ENCODE results near the gene ETV6.

DNA sequence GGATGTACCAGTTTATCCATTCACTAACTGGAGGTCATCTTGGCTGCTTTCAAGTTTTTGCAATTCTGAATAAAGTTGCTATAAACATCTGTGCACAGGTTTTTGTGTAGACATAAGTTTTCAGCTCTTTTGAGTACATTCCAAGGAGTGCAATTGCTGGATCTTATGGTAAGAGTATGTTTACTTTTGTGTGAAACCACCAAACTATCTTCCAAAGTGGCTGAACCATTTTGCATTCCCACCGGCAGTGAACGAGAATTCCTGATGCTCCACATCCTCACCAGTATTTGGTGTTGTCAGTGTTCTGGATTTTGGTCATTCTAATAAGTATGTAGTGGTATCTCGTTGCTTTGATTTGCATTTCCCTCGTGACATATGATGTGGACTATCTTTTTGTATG lies 270.8 kb downstream of the ETV6 start:
- TF ChIP-seq, protein P1, sequence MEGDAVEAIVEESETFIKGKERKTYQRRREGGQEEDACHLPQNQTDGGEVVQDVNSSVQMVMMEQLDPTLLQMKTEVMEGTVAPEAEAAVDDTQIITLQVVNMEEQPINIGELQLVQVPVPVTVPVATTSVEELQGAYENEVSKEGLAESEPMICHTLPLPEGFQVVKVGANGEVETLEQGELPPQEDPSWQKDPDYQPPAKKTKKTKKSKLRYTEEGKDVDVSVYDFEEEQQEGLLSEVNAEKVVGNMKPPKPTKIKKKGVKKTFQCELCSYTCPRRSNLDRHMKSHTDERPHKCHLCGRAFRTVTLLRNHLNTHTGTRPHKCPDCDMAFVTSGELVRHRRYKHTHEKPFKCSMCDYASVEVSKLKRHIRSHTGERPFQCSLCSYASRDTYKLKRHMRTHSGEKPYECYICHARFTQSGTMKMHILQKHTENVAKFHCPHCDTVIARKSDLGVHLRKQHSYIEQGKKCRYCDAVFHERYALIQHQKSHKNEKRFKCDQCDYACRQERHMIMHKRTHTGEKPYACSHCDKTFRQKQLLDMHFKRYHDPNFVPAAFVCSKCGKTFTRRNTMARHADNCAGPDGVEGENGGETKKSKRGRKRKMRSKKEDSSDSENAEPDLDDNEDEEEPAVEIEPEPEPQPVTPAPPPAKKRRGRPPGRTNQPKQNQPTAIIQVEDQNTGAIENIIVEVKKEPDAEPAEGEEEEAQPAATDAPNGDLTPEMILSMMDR (IDR thresholded peaks at IDR 0.05) = no peak
- no peak for TF ChIP-seq ZFX (IDR thresholded peaks at IDR 0.05; ENCODE audit: borderline replicate concordance)
